LNCaP clone FGC (cell line): Measurements from ENCODE around the gene FLT3.
"Not testable (repeated sequence)": the region's sequence is repeated elsewhere in the genome, so short reads cannot be mapped to it uniquely, and the experiment has no call there.

Experiments used
- DNase-seq: peaks from one replicate; pipeline ENCODE4 v3.0.0-alpha.2; 2011; ENCODE audit warnings: low read depth
- H3K4me3 ChIP-seq: 2 replicates; pipeline ENCODE4 v1.5.1; 2011; ENCODE audit warnings: mild to moderate bottlenecking, low read depth, low read length, control low read depth
- CTCF ChIP-seq: IDR thresholded peaks from 2 replicates; pipeline ENCODE4 v1.5.1; 2012; ENCODE audit warnings: mild to moderate bottlenecking; ENCODE audit not compliant: control insufficient read depth, insufficient read depth; ENCODE audit errors: extremely low read depth

Gene FLT3

GRCh38 chr13:28033894-28034655 is 66.3 kb downstream of the FLT3 start:
- no peak for DNase-seq
- no peak overlapping the region for H3K4me3 ChIP-seq
- no peak for TF ChIP-seq CTCF

GRCh38 chr13:28032438-28032837 is 67.9 kb downstream of the FLT3 start:
- H3K4me3 ChIP-seq, DNase-seq: not testable (repeated sequence)

- TF ChIP-seq CTCF, result no peak
- no peak for DNase-seq
These were observed 68.5 kb downstream of the FLT3 start for GRCh38 chr13:28031896-28032288.

GRCh38 chr13:28031220-28031895 is 69.0 kb downstream of the FLT3 start:
- H3K4me3 ChIP-seq, result no peak overlapping the region
- no peak for TF ChIP-seq CTCF
- no peak for DNase-seq

More at GRCh38 chr13:28031896-28032288, 68.5 kb downstream of the FLT3 start:
- H3K4me3 ChIP-seq, result no peak overlapping the region

- no peak overlapping the region for H3K4me3 ChIP-seq
- DNase-seq, result no peak
- no peak for TF ChIP-seq CTCF
These were observed 72.6 kb downstream of the FLT3 start for GRCh38 chr13:28027607-28028364.

- no peak for TF ChIP-seq CTCF
- H3K4me3 ChIP-seq, result no peak overlapping the region
- no peak for DNase-seq
These were observed 73.3 kb downstream of the FLT3 start for GRCh38 chr13:28027071-28027470.

GRCh38 chr13:28026508-28026907 is 73.9 kb downstream of the FLT3 start:
- no peak for TF ChIP-seq CTCF
- no peak for DNase-seq
- no peak overlapping the region for H3K4me3 ChIP-seq
